GM12892 (cell line): Measurements from ENCODE around the gene ULK4.

Source experiments
- POLR2A ChIP-seq: IDR thresholded peaks from 2 replicates; pipeline ENCODE4 v1.6.1; 2011; ENCODE audit warnings: low read depth, low read length, control low read depth
- TAF1 ChIP-seq: IDR thresholded peaks from 2 replicates; pipeline ENCODE4 v1.6.1; 2011; ENCODE audit warnings: low read depth, mild to moderate bottlenecking, control low read depth, low read length, borderline replicate concordance

DNA sequence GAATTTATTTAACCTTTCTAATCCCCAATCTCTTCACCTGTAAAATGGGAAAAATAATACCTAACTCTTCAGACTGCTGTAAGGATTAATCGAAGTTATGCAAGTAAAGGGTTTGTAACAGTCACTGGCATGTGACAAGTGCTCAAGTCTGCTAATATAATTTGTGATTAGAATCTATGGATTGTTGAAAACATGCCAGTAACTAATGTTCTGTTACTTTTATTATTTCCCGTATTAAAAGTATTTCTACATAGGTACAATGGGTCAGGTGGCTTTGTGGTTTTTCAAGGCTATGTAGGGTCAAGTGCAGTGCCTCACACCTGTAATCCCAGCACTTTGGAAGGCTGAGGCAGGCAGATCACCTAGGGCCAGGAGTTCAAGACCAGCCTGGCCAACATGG, 29.4 kb downstream of the ULK4 start:
- TF ChIP-seq POLR2A, result no peak
- no peak for TF ChIP-seq TAF1
